Measurements from ENCODE around the gene FBL. TPM values are rescaled to one million over a fixed set of nuclear protein-coding genes. Genes with fewer than 3 reads are reported as not detected.

Gene FBL
- total RNA-seq, 2 donors from 2014 or later, result 52.7 to 103 TPM

- Histone ChIP-seq H3K36me3 (no peaks in the 10 kb centered on the region), H3K27me3 (replicated peaks; ENCODE audit: insufficient read depth) (no peaks in the 10 kb centered on the region), H3K4me1 (ENCODE audit: control insufficient read depth in 1 of 2, low read depth in 2 of 2) (no peaks in the 10 kb centered on the region), H3K27ac (no peak overlapping the region), H3K9me3 (no peaks in the 10 kb centered on the region), H3K4me3 (no peak overlapping the region)
- DNase-seq (ENCODE audit: low spot score) (no peak), ATAC-seq (ENCODE audit: insufficient number of reproducible peaks, low FRiP score, low read depth) (no peak)
- TF ChIP-seq CTCF (IDR thresholded peaks at IDR 0.05), result no peak
Measured at GRCh38 chr19:39864118-39864517, 17.9 kb upstream of the FBL start.

GRCh38 chr19:39858541-39858940, 12.4 kb upstream of the FBL start:
- Histone ChIP-seq H3K27ac (no peak overlapping the region), H3K9me3 (no peaks in the 10 kb centered on the region), H3K4me1 (ENCODE audit: control insufficient read depth in 1 of 2, low read depth in 2 of 2) (no peaks in the 10 kb centered on the region), H3K27me3 (replicated peaks; ENCODE audit: insufficient read depth) (no peaks in the 10 kb centered on the region), H3K4me3 (no peak overlapping the region), H3K36me3 (no peaks in the 10 kb centered on the region)
- TF ChIP-seq CTCF (IDR thresholded peaks at IDR 0.05), result no peak
- ATAC-seq (ENCODE audit: insufficient number of reproducible peaks, low FRiP score, low read depth) (no peak), DNase-seq (ENCODE audit: low spot score) (no peak)

- ATAC-seq (ENCODE audit: insufficient number of reproducible peaks, low FRiP score, low read depth), result no peak
- Histone ChIP-seq H3K36me3 (no peaks in the 10 kb centered on the region), H3K9me3 (no peaks in the 10 kb centered on the region), H3K27me3 (replicated peaks; ENCODE audit: insufficient read depth) (no peaks in the 10 kb centered on the region), H3K27ac (no peak overlapping the region), H3K4me1 (ENCODE audit: control insufficient read depth in 1 of 2, low read depth in 2 of 2) (peaks cover 6 to 14% of the 10 kb centered on the region in 2 donors), H3K4me3 (no peak overlapping the region)
- no peak for DNase-seq (ENCODE audit: low spot score)
- no peak for TF ChIP-seq CTCF (IDR thresholded peaks at IDR 0.05)
Measured at GRCh38 chr19:39852882-39853281, 6.7 kb upstream of the FBL start.

- Histone ChIP-seq H3K9me3 (no peaks in the 10 kb centered on the region), H3K36me3 (no peaks in the 10 kb centered on the region), H3K27me3 (replicated peaks; ENCODE audit: insufficient read depth) (no peaks in the 10 kb centered on the region), H3K27ac (peak overlapping the region; percentile 52 to 68), H3K4me3 (no peak overlapping the region), H3K4me1 (ENCODE audit: control insufficient read depth in 1 of 2, low read depth in 2 of 2) (peaks cover 13 to 21% of the 10 kb centered on the region in 2 donors)
- no peak for TF ChIP-seq CTCF (IDR thresholded peaks at IDR 0.05)
- ATAC-seq (ENCODE audit: insufficient number of reproducible peaks, low FRiP score, low read depth) (no peak), DNase-seq (ENCODE audit: low spot score) (no peak)
Measured at GRCh38 chr19:39850892-39851291, 4.7 kb upstream of the FBL start.

GRCh38 chr19:39848392-39848791, 2.2 kb upstream of the FBL start:
- no peaks in the 10 kb centered on the region for H3K36me3 ChIP-seq
- no peaks in the 10 kb centered on the region for H3K27me3 ChIP-seq (replicated peaks; ENCODE audit: insufficient read depth)
- H3K9me3 ChIP-seq, result no peaks in the 10 kb centered on the region
- no peak for DNase-seq (ENCODE audit: low spot score)
- H3K4me3 ChIP-seq, result no peak overlapping the region
- no peak for TF ChIP-seq CTCF (IDR thresholded peaks at IDR 0.05)
- H3K27ac ChIP-seq, result no peak overlapping the region
- no peak for ATAC-seq (ENCODE audit: insufficient number of reproducible peaks, low FRiP score, low read depth)
- peaks cover 23 to 45% of the 10 kb centered on the region in 2 donors for H3K4me1 ChIP-seq (ENCODE audit: control insufficient read depth in 1 of 2, low read depth in 2 of 2)
